GM21515 (cell line): ENCODE data around the gene SCYL2.

Source experiments
- ATAC-seq: cut with Tn5 transposase; IDR thresholded peaks from one replicate; pipeline ENCODE4 v1.9.1; 2021; ENCODE audit not compliant: unreplicated experiment

Gene SCYL2

DNA sequence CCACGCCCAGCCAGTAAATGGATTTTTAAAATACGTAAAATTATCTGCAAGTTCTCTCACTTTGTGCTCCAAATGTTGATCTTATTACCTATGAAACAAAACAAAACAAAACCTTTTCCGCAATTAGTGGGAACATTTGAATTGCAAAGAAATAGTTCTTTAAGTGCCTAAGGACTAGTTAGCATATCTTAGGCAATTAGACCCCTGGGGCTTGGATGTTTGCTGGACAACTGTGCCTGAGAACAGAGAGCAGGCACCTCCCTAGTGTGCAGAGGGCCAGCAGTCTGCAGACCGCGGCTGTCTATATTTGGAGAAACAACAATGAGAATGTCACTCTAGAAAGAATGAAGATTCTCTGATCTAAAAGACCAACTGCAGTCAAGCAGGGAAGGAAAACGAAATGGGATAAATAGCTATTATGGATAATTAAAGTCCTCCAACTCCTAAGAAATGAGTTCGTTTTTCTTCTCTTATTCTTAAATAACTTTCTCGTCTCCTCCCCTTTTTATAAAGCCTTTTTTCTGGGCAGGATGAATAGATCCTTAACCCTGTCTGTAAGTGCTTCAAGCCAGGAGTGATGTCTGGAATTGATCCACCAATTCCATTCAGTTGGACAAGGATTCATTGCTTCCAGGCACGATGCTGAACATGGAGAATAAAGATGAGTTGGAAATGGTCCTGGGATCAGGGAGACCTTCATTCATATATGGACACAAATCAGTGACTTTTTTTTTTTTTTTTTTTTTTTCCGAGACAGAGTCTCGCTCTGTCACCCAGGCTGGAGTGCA lies 106.1 kb downstream of the SCYL2 start:
- ATAC-seq, result no peak

DNA sequence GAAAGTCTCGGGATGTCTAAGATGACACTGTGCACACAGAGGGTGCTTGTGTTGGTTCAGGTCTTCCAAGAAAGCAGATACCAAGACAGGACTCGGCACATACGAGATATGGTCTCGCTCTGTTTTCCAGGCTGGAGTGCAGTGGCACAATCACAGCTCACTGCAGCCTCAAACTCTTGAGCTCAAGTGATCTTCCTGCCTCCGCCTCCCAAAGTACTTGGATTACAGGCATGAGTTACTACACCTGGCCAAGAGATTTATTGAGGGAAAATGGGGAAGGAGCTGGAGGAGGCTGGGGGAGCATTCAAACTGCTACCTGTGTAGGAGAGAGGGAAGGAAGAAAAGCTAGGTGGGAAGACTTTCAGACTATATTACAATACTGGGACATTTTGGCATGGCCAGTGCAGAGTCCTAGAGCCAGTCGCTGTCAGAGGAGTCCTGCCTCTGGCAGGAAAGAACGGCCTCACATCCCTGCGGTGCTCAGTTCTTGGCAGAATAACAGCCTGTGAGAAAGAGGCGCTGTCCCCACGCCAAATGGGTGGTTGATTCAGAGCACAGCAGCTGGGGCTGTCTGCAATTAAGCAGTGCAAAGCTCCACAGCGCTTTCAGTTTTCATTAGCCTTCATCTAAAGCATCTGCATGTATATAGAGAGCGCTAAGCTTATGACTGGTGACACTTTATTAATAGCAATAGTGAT lies 108.2 kb downstream of the SCYL2 start:
- ATAC-seq, result no peak

DNA sequence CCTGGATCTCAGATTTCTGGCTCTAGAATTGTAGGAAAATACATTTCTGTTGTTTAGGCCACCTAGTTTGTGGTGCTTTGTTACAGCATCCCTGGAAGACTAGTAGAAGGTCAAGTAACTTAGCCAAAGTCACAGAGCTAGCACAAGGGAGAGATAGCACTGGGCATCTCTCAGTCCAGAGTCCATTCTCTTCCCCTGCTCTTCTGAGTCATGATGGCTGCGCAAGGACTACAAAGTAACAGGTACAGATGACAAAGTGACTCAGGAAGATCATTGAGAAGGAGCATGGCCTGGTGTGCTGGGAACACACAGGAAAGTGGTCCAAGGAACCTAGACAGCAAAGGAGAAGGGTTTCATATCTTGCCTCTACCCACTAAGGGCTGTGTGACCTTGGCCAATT lies 109.2 kb downstream of the SCYL2 start:
- no peak for ATAC-seq

DNA sequence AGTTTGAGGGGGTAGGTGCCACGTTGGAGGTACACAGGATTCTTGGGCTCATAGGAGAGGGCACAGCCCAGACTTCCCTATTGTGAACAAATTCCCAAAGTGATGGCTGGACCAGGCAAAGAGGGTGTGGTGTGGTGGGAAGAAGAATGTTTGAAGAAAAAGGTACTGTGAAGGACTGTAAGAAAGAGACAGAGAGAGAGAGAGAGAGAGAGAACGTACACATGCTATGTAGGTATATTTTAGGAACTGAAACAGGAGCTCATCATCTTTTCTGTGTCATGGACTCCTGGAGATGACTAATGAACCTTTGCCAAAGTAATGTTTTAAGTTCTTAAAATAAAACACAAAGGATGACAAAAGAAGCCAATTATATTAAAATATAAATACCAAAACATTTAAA lies 114.4 kb downstream of the SCYL2 start:
- ATAC-seq, result no peak

DNA sequence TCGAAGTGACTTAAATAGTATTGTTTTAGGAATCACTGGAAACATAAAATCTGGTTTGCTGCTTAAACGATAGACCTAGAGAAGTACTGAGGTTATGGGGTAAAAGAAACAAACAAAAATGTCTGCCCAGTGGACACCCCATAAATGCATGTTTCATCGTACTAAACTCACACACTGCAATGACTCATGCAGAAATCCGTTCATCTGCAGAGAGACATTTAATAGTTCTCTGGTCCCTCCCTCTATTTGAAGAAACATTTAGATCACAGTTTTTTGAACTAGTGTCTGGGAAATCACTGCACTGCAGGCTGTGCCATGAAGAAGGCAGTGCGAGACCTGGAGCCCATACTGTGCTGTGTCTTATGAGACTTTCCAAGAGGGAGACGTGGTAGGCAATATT lies 115.4 kb downstream of the SCYL2 start:
- ATAC-seq, result no peak

DNA sequence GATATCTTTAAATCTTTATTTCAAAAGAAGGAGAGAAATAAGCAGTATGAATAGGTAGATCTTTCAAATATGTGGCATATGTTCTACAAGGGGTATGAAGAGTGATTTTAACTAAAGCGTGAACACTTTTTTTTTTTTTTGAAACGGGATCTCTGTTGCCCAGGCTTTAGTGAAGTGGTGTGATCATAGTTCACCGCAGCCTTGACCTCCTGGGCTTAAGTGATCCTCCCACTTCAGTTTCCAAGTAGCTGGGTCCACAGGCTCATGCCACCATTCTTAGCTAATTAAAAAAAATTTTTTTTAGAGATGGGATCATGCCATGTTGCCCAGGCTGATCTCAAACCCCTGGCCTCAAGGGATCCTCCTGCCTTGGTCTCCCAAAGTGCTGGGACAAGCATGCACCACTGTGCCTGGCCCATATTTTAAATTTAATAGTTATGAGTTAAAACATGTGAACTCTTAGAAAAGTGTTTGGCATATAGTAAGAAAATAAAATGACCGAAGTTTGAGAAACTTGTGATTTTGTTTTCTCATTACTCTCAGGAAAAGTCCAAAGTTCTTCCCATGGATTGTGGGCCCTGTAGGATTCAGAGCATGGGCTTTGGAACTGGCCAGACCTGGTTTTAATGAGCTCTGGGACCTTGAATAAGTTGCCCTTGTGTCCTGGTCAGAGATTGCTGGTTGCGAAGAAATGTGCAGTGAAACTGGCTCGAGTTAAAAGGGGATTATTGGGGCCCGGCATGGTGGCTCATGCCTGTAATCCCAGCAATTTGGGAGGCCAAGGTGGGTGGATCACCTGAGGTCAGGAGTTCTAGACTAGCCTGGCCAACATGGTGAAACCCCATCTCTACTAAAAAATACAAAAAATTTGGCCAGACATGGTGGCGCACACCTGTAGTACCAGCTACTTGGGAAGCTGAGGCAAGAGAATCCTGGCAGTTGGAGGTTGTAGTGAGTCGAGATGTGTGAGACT lies 116.9 kb downstream of the SCYL2 start:
- no peak for ATAC-seq

DNA sequence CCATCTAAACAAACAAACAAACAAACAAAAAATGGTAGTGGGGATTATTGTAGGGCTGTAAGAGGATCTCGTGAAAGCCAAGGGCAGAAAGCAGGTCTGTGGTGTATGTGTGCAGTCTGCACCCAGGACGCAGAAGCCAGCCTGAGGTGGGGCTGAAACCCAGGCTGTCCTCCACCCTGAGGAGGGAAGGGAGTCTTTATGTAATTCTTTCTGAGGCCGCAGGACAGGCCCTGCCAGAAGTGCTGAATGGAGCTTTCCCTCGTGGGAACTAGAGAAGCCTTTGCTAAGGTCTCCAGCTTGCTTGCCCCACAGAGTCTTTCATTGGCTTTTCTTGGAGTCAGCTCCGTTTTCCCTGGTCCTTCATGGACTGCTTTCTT lies 117.6 kb downstream of the SCYL2 start:
- no peak for ATAC-seq

DNA sequence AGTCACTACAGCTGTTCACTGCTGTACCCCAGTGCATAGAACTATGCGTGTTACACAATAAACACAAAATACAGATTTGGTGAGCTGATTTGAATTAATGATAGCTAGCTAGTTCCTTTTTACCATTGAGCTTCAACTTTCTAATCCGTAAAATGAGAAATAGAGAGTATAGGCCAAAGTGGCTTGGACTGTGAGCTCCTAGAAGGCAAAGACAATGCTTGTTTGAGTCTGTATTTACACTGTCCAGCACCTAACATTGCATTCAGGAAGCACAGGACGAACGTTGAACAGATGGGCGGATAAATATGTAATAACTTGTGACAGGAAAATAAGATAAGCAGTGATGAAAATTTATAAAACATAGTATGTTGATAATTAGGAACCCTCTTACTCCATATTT lies 121.4 kb downstream of the SCYL2 start:
- no peak for ATAC-seq
